ENCODE results near the gene EIF4A3.
"Not testable (repeated sequence)": the region's sequence is repeated elsewhere in the genome, so short reads cannot be mapped to it uniquely, and the experiment has no call there.

Gene EIF4A3

GRCh38 chr17:80171681-80172080 is 24.8 kb upstream of the EIF4A3 start:
- no peak for DNase-seq

GRCh38 chr17:80169784-80170500 is 23.0 kb upstream of the EIF4A3 start, which contains the start of gene CARD14:
Gene CARD14 (plus strand): TSS chr17:80170030. CDS start chr17:80181439, 11,409 bp downstream.
- no peak for DNase-seq

- DNase-seq: no peak
These were observed 22.2 kb upstream of the EIF4A3 start for GRCh38 chr17:80169107-80169506.

- no peak for DNase-seq
These were observed 21.4 kb upstream of the EIF4A3 start for GRCh38 chr17:80168371-80168770.

- DNase-seq: no peak
These were observed 19.5 kb upstream of the EIF4A3 start for GRCh38 chr17:80166446-80166845.

GRCh38 chr17:80164185-80164584 is 17.3 kb upstream of the EIF4A3 start:
- DNase-seq: no peak

- no peak for DNase-seq
These were observed 16.4 kb upstream of the EIF4A3 start for GRCh38 chr17:80163336-80163735.

GRCh38 chr17:80160536-80160935 is 13.6 kb upstream of the EIF4A3 start:
- DNase-seq: no peak

GRCh38 chr17:80158846-80159245 is 11.9 kb upstream of the EIF4A3 start:
- DNase-seq: no peak

GRCh38 chr17:80155600-80155999 is 8.7 kb upstream of the EIF4A3 start:
- not testable (repeated sequence) for DNase-seq

- no peak for DNase-seq
These were observed 7.2 kb upstream of the EIF4A3 start for GRCh38 chr17:80154166-80154565.

- DNase-seq: no peak
These were observed 6.1 kb upstream of the EIF4A3 start for GRCh38 chr17:80153004-80153403.

- DNase-seq: no peak
These were observed 5.3 kb upstream of the EIF4A3 start for GRCh38 chr17:80152081-80152702.

GRCh38 chr17:80151333-80151732 is 4.4 kb upstream of the EIF4A3 start:
- no peak for DNase-seq

GRCh38 chr17:80146121-80147034 is 550 bp downstream of the EIF4A3 start:
- DNase-seq: peak in 1 of 2 experiments; percentile 23

GRCh38 chr17:80145076-80146075 is 1.6 kb downstream of the EIF4A3 start:
- DNase-seq: no peak

GRCh38 chr17:80142929-80143328 is 4.0 kb downstream of the EIF4A3 start:
- DNase-seq: no peak

- no peak for DNase-seq
These were observed 5.3 kb downstream of the EIF4A3 start for GRCh38 chr17:80141463-80142165.

GRCh38 chr17:80138856-80139426 is 8.0 kb downstream of the EIF4A3 start:
- DNase-seq: no peak

GRCh38 chr17:80137131-80137530 is 9.8 kb downstream of the EIF4A3 start:
- no peak for DNase-seq

- no peak for DNase-seq
These were observed 13.3 kb downstream of the EIF4A3 start for GRCh38 chr17:80133626-80133970.

All from activated CD4-positive, alpha-beta T cell treated with anti-CD3 and anti-CD28 coated beads, Interleukin-2, amount 50 U/mL, for 48 hours (primary cell).